Caco-2 (cell line): ENCODE measurements around the gene CTR9. TPM values are rescaled to one million over a fixed set of nuclear protein-coding genes. Genes with fewer than 3 reads are reported as not detected.

Experiments
- BruUV-seq: library from RNA; stranded (reverse); fragments of 400-500 nt; replicated peaks from 2 replicates; lab custom pipeline; 2021; lab: Mats Ljungman, UMichigan
- CTCF ChIA-PET: fragments of 300-600 bp; sonication (Branson Sonifier 250); formaldehyde crosslinking; loops from one replicate; lab custom pipeline; 2022; ENCODE audit warnings: antibody characterized with exemption; lab: Charles Lee
- POLR2A ChIA-PET: fragments of 300-600 bp; sonication (Branson Sonifier 250); formaldehyde crosslinking; loops from one replicate; lab custom pipeline; 2022; ENCODE audit warnings: antibody characterized with exemption; lab: Charles Lee
- DNase-seq, 2 experiments: peaks; one replicate each; pipeline versions ENCODE4 v3.0.0 to v3.0.0-alpha.2; 2020 to 2022
- H3K27me3 ChIP-seq: replicated peaks from 2 replicates; pipeline ENCODE4 v1.6.0; 2011; ENCODE audit warnings: low read length; ENCODE audit not compliant: control insufficient read depth, insufficient read depth
- H3K36me3 ChIP-seq: 2 replicates; pipeline ENCODE4 v1.5.1; 2011; ENCODE audit warnings: low read length; ENCODE audit not compliant: control insufficient read depth, insufficient read depth
- H3K4me1 ChIP-seq: fragments of 250-450 bp; sonication (Bioruptor Pico); 2 replicates; pipeline ENCODE4 v1.5.1; 2020; ENCODE audit warnings: mild to moderate bottlenecking
- H3K4me3 ChIP-seq: 2 replicates; pipeline ENCODE4 v1.5.1; 2011; ENCODE audit warnings: low read depth, mild to moderate bottlenecking, control low read depth, low read length
- H3K9me3 ChIP-seq: fragments of 250-450 bp; sonication (Bioruptor Pico); 2 replicates; pipeline ENCODE4 v1.5.1; 2020; ENCODE audit warnings: mild to moderate bottlenecking, moderate library complexity
- H3K27ac Mint-ChIP-seq: one replicate; pipeline ENCODE4 v1.8.0; 2022; ENCODE audit warnings: mixed read lengths; ENCODE audit not compliant: unreplicated experiment
- H3K27me3 Mint-ChIP-seq: one replicate; pipeline ENCODE4 v1.8.0; 2022; ENCODE audit warnings: mixed read lengths; ENCODE audit not compliant: insufficient read depth, unreplicated experiment
- H3K36me3 Mint-ChIP-seq: one replicate; pipeline ENCODE4 v1.8.0; 2022; ENCODE audit warnings: mild to moderate bottlenecking, mixed read lengths; ENCODE audit not compliant: insufficient read depth, unreplicated experiment
- H3K4me1 Mint-ChIP-seq: one replicate; pipeline ENCODE4 v1.8.0; 2022; ENCODE audit warnings: low read depth, mixed read lengths; ENCODE audit not compliant: unreplicated experiment
- H3K4me3 Mint-ChIP-seq: one replicate; pipeline ENCODE4 v1.8.0; 2022; ENCODE audit warnings: mild to moderate bottlenecking, moderate library complexity, mixed read lengths; ENCODE audit not compliant: unreplicated experiment
- H3K9me3 Mint-ChIP-seq: one replicate; pipeline ENCODE4 v1.8.0; 2022; ENCODE audit warnings: mixed read lengths; ENCODE audit not compliant: unreplicated experiment
- intact Hi-C: fragments of 100-400 bp; cut with micrococcal nuclease; formaldehyde crosslinking; loops from one replicate; pipeline ENCODE4 v1.10.0; 2022; ENCODE audit not compliant: unreplicated experiment
- total RNA-seq: library from RNA; stranded (reverse); gene quantifications from 2 replicates; pipeline ENCODE4 v1.2.3, GENCODE V29; 2022
- TF ChIP-seq, protein P1 (sequence below), 2 experiments: fragments of 200-600 bp in 1 of 2; IDR thresholded peaks; 1 replicate in 1 of 2; 2 replicates in 1 of 2; pipeline versions ENCODE4 v1.5.1 to v1.8.0; 2011 to 2022; ENCODE audit warnings: antibody characterized with exemption in 1 of 2, control low read depth in 1 of 2, inconsistent platforms in 1 of 2, low read depth in 1 of 2, low read length in 1 of 2, mild to moderate bottlenecking in 1 of 2, moderate library complexity in 1 of 2; ENCODE audit not compliant: insufficient read depth in 1 of 2, severe bottlenecking in 1 of 2, unreplicated experiment in 1 of 2

Gene CTR9
- total RNA-seq, 1 experiment from 2014 or later: 54.0 TPM

DNA sequence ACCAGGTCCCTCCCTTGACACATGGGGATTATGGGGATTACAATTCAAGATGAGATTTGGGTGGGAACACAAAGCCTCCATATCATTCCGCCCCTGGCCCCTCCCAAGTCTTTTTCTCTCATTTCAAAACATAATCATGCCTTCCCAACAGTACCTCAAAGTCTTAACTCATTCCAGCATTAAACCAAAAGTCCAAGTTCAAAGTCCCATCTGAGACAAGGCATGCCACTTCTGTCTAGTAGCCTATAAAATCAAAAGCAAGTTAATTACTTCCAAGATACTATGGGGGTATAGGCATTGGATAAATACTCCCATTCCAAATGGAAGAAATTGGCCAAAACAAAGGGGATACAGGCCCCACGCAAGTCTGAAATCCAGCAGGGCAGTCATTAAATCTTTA lies 77.4 kb downstream of the CTR9 start:
- TF ChIP-seq, protein P1, sequence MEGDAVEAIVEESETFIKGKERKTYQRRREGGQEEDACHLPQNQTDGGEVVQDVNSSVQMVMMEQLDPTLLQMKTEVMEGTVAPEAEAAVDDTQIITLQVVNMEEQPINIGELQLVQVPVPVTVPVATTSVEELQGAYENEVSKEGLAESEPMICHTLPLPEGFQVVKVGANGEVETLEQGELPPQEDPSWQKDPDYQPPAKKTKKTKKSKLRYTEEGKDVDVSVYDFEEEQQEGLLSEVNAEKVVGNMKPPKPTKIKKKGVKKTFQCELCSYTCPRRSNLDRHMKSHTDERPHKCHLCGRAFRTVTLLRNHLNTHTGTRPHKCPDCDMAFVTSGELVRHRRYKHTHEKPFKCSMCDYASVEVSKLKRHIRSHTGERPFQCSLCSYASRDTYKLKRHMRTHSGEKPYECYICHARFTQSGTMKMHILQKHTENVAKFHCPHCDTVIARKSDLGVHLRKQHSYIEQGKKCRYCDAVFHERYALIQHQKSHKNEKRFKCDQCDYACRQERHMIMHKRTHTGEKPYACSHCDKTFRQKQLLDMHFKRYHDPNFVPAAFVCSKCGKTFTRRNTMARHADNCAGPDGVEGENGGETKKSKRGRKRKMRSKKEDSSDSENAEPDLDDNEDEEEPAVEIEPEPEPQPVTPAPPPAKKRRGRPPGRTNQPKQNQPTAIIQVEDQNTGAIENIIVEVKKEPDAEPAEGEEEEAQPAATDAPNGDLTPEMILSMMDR (IDR thresholded peaks at IDR 0.05; ENCODE audit: insufficient read depth in 1 of 2, low read depth in 1 of 2, low read length in 1 of 2, severe bottlenecking in 1 of 2, unreplicated experiment in 1 of 2): no peak
- H3K27me3 Mint-ChIP-seq: no peaks in the 10 kb centered on the region
- ChIA-PET POLR2A (interaction anchor here (1.5 kb wide), 1 partner anchor 19 kb away, joined by 8 read pairs; the partner anchor contains the start of gene EIF4G2), CTCF (no interaction called here)
- peaks cover 6% of the 10 kb centered on the region for H3K4me1 Mint-ChIP-seq
- BruUV-seq: no TSS peak
- intact Hi-C loops: no loop called here
- H3K27ac Mint-ChIP-seq: no peak overlapping the region
- no peaks in the 10 kb centered on the region for H3K9me3 Mint-ChIP-seq
- Histone ChIP-seq H3K36me3 (no peaks in the 10 kb centered on the region), H3K27me3 (no peaks in the 10 kb centered on the region), H3K9me3 (peaks cover 13% of the 10 kb centered on the region), H3K4me3 (no peak overlapping the region), H3K4me1 (no peaks in the 10 kb centered on the region)
- no peaks in the 10 kb centered on the region for H3K36me3 Mint-ChIP-seq
- H3K4me3 Mint-ChIP-seq: no peak overlapping the region
- DNase-seq: no peak

DNA sequence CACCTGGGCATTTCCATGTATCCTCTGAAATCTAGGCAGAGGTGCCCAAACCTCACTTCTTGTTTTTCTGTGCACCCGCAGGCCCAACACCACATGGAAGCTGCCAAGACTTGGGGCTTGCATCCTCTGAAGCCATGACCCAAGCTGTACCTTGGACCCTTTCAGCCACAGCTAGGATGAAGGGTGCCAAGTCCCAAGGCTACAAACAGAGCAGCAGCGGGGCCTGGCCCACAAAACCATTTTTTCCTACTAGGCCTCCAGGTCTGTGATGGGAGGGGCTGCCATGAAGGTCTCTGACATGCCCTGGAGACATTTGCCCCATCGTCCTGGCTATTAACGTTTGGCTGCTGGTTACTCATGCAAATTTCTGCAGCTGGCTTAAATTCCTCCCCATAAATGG lies 78.1 kb downstream of the CTR9 start:
- no TSS peak for BruUV-seq
- H3K9me3 Mint-ChIP-seq: no peaks in the 10 kb centered on the region
- H3K27me3 Mint-ChIP-seq: no peaks in the 10 kb centered on the region

More for the DNA sequence above, 78.1 kb downstream of the CTR9 start:
- Mint-ChIP-seq H3K4me3 (no peak overlapping the region), H3K4me1 (peaks cover 2% of the 10 kb centered on the region), H3K27ac (no peak overlapping the region), H3K36me3 (no peaks in the 10 kb centered on the region)
- Histone ChIP-seq H3K4me3 (no peak overlapping the region), H3K9me3 (peaks cover 13% of the 10 kb centered on the region), H3K27me3 (no peaks in the 10 kb centered on the region), H3K36me3 (no peaks in the 10 kb centered on the region), H3K4me1 (no peaks in the 10 kb centered on the region)
- POLR2A ChIA-PET: no interaction called here
- CTCF ChIA-PET: no interaction called here
- DNase-seq: no peak
- intact Hi-C loops: no loop called here
- TF ChIP-seq, protein P1 (IDR thresholded peaks at IDR 0.05; ENCODE audit: insufficient read depth in 1 of 2, low read depth in 1 of 2, low read length in 1 of 2, severe bottlenecking in 1 of 2, unreplicated experiment in 1 of 2): no peak

Other genes starting within 250 kb of the CTR9 start
- gene RNF141, start 210.1 kb upstream of the CTR9 start, total RNA-seq: 65.2 and 74.8 TPM in 2 replicates
- gene LYVE1, start 182.6 kb upstream of the CTR9 start, total RNA-seq: not detected in 2 replicates
- gene IRAG1, start 57.5 kb upstream of the CTR9 start, total RNA-seq: 0.35 and 0.64 TPM in 2 replicates
- gene EIF4G2, start 57.7 kb downstream of the CTR9 start, total RNA-seq: 1,233 and 1,287 TPM in 2 replicates
- 42.1 and 53.2 TPM in 2 replicates for gene ZBED5, start 106.8 kb downstream of the CTR9 start, total RNA-seq